NB4 (cell line): ENCODE data around the gene RCC1.

Experiments used
- CTCF ChIP-seq: IDR thresholded peaks from one replicate; pipeline ENCODE4 v1.5.1; 2012; ENCODE audit warnings: low read depth, low read length
- MAX ChIP-seq: IDR thresholded peaks from 2 replicates; pipeline ENCODE4 v1.6.1; 2011; ENCODE audit warnings: low read depth, low read length
- MYC ChIP-seq: IDR thresholded peaks from 2 replicates; pipeline ENCODE4 v1.6.1; 2011; ENCODE audit warnings: low read depth, low read length
- POLR2A ChIP-seq: IDR thresholded peaks from 2 replicates; pipeline ENCODE4 v1.6.1; 2011; ENCODE audit warnings: mild to moderate bottlenecking; ENCODE audit not compliant: insufficient read length; ENCODE audit errors: extremely low read depth

- TF ChIP-seq CTCF (no peak), POLR2A (no peak), MYC (no peak), MAX (no peak)
These were observed 75.1 kb downstream of the RCC1 start for GRCh38 chr1:28580722-28581530.
